GM18498 (cell line): ENCODE measurements around the gene MTCL1.

Experiments
- ATAC-seq: cut with Tn5 transposase; IDR thresholded peaks from one replicate; pipeline ENCODE4 v1.9.1; 2021; ENCODE audit warnings: mild to moderate bottlenecking, moderate library complexity; ENCODE audit not compliant: unreplicated experiment

The MTCL1 gene

DNA sequence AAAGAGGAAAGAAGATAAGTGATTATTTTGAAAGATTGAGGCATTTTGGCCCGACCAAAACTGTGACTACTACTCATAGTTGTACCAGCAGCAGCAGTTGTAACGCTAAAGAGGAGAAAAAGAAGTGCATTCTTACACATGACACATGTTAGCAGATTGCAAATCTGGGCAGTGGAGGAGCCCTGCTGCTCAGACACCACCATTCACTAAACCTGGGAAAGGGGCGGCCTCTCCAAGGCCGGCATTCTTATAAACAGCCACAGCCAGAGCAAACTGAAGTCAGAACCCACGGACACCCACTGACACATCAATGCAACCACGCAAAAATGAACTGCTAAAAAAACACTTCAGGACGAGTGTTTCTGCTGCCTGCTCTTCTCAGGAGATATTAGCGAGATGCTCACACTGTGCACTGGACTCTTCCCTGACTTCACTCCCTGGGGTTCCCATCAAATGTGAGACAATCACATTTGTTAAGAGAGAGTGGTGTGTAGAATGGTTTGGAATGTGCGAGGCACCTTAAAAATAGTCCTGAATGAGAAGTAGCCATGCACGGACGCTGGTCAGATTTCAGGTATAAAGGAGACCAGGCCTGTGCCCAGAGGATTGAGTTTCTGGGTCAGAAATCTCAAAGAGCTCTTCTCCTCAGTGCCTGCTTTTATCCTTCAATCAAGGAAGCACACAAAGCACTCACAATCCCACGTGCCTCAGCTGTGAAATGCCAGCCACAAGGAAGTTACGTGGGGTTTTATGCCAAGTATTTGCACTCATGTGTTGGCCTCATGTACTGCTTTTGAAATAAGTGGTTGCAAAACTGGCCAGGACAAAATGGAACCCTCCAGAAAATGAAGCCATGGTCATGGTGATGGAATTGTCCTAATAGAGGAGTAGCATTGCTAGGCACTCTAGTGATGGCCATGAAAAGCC lies 83.4 kb downstream of the MTCL1 start:
- no peak for ATAC-seq

DNA sequence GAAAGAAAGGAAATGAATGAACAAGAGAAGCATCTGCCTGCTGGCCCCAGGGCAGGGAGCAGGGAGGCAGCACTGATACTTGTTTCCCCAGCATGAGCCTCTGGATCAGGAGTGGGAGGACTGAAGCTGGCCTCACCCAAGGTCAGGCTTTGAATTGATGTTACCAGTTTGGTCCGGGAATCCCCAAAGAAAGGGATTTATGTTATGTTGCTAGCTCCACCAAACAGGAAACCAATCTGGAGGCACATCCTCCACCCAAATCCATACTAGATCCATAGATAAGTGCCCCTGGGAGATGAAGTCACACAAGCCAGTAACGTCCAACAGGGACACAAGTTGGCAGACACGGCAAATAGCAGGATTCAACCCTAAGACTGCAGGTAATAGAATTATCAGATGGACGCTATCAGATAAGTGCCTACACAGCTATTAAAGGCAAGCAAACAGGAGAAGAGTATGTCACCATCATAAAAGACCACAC lies 85.9 kb downstream of the MTCL1 start:
- ATAC-seq: no peak

DNA sequence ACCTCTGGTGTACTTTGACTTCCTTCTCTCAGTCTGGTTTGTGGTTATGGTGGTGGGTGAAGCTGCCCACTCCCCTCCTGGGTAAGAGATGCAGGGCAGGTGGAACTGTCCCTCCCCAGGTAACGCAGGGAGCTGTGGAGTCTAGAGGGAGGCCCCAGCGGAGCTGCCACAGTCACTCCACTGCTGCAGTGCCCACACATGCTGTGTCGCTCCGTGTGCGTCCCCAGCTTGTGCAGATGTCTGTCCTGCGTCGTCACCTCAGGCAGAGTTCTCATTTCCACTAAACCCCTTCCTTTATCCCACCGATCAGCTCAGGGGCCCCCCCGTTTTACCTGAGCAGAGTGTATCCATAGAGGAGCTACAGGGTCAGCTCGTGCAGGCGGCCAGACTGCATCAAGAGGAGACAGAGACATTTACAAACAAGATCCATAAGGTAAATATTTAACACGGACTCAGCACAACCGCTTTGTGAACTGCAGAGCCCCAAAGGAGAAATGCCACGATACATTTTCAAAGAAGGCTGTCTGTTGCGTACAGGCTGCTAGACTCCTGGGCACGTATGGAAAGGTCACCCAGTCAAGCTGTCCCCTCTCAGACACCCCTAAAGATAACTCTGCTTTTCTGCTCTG lies 87.4 kb downstream of the MTCL1 start:
- ATAC-seq: no peak

DNA sequence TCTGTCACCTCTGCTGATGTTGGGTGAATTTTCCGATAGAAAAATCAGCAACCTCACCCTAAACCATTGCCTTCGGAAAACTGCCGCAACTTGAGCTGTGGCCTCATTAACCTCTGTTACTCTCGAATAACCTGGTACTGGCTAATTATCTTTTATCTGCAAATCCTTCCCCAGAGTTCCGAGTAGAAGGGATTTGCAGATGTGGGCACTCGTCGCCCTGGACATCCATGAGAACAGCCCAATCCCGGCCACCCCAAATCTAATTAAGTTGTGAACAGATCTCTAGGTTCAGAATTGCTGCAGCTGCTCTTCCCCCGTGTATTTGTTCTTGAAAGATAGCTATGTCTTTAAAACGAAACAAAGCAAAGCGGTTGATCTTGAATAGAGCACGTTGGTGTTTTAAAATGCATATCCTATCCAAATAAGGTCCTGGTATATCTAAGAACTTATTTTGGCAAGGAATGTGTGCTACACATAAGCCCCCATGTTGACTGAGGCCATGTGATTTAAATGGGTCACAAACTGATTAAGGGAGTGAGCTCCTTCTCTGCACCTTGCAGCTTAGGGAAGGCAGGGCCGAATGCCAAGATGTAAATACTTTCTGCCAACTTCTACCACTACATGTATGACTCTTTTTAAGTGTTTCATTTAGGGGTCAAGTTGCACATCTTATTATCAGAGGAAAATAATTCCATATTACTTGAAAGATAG lies 88.2 kb downstream of the MTCL1 start:
- ATAC-seq: no peak

DNA sequence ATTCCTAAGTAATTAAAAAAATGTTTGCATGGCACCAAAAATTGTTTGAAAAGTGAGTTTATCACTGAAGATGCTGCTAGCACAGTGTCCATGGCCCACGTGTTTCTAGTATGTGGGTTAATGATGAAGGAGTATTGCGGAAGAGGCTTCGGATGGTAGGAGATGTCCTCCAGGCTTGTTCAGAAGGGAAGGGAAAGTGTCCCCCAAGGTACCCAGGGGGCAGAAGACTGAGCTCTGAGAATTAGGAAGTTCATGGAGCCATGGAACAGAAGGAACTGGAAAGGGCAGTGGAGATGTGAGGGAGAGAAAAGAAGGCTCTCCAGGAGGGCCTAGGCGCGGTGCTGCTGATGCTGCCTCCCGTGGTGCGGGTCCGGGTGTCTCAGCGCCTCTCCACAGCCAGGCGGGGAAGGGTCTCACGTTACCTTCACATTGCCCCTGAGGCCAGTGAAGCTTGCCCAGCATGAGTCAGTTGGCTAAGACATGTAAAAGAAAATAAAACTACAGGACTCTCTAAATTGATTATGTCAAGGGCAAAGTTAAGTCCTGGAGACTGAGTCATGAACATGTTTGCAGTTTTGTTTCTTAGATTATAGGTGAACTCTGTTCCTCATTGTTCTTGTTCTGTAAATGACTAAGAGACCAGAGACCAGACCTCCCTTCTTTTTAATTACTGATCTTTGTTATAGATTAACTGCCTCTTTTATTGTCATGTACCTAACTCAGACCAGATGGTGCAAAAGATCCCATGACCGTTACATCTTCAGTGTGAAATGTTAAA lies 89.0 kb downstream of the MTCL1 start:
- no peak for ATAC-seq

DNA sequence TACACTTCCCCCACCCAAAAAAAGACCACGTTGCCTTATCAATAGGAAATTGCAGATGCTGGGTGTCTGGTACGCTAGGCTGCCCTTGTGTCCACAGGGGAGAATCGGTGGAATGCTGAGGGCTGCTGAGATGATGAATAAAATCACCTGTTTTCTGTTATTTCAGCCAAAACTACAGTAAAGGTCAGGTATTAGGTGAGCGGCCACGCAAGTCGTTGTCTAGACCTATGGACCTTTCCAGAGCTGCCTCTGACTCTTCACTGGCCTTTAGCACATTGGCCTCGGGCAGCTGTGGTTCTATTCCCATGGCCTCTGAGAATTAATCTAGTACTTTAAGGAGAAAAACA lies 89.6 kb downstream of the MTCL1 start:
- no peak for ATAC-seq

DNA sequence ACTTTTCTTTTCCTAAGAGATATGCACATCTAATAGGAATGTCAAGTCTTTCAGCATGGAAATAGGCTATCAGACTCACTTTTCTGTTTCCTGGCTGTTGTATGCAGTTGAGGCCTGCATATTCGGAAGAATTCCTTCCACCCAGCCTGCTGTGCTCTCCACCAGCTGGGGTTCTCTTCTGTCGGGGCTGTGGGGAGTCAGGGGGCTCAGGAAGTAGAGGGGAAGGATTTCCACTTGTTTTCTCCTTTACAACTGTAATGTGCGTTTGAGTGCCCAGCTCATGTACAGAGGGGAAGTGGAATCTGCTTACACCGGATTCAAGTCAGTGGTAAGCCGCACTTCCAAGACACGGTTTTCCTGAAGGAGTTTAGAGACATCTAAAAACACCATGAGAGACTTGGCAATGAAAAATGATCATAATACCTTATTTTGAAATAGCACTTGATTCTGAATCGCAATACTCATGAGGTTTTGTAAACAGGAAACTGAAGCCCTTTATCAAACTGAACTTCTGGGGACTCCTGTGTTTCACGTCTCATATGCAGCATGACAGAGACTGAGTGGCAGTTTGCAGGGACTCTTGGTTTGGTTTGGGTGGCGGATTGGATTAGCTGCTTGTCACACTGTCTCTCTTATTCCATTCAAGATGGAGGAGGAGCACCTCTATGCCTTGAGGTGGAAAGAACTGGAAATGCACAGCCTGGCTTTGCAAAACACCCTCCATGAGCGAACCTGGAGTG lies 90.4 kb downstream of the MTCL1 start:
- ATAC-seq: no peak

DNA sequence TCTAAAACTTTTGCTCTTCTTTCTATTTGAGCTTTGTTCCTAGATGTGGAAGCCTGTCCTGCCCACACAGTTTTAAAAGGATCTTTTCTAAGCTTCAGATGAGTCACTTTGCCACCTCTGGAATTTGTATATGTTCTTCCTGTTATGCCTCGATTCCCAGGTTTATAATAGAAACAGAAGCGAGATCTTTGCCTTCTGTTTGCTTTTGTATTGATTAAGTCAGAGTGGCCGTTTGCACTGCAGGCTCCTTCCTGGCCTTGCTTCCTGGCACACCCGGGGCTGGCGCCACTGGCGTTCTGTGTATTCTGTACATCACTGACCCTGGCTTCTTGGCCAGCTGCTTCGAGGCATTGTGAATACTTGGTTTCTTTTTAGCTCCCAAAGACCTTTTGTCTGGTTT lies 91.8 kb downstream of the MTCL1 start:
- no peak for ATAC-seq

DNA sequence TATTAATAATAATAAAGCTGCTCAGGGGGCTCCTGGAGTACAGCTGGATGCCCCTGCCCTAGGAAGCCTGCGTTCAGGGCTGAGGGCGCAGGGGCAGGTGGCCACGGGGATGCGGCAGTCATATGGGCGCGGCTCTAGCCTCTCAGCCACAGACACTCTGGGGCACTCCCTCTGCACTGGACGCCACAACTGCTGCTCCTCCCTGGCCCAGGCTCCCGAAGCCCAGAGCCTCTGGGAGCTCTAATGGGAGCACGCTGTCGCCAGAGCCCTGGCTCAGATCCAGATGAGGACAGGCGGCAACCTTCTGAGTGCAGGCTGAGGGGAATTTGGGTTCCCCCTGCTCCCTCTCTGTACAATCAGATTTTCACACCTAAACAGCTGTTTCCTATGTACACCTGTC lies 93.6 kb downstream of the MTCL1 start:
- ATAC-seq: no peak

DNA sequence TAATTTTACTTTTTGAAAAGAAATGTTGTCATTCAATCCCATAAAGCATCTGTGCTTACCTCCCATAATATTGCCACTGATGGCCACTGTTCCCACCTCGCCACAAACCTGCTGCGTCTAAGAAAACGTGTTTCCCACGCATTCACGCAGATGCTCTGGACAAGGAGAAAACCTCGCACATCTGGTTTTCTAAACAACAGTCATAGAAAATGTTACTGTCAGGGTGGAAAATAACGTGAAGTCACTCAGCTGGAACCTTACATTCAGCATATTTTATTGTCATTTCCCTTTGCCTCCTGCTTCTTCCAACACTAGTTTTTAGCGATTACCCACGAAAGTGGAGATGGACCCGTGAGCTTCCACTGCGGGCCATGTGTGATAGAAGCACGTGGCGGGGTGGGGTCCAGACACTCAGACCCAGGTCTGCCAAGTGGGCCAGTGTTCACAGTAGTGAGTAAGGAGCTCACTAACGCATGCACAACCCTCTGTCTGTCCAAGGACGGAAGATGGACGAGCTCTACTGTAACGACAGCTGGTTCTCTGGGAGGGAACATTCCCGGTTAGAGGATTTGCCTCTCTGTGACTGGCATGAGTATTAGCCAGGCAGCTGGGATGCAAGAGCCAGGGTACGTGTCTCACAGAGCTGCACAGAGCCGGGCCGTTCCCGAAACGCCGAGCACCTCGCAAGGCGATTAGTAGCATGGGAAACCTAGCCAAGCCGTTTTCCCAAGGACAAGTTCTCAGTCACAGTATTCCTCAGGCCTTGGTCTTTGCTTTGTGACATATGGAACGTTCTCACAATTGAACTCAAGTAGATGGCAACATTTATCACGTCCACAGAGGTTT lies 94.5 kb downstream of the MTCL1 start:
- ATAC-seq: no peak

DNA sequence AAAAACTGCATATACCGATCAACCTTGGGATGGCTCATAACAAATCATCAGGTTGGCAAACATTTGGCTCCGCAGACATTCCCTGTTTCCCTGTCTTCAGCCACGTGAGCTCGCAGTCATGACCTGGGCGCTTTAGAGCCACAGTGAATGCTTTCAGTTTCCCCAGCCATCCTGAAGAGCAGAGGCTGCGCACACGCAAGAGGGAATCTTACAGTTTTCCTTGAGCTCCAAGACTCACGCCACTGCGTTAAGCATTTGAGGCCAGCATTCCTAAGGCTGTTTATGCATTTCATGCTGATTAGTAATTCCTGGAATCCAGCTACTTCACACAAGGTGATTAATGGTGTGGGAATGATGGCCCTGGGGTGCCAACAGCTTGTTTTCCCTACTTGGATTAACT lies 95.1 kb downstream of the MTCL1 start:
- no peak for ATAC-seq

DNA sequence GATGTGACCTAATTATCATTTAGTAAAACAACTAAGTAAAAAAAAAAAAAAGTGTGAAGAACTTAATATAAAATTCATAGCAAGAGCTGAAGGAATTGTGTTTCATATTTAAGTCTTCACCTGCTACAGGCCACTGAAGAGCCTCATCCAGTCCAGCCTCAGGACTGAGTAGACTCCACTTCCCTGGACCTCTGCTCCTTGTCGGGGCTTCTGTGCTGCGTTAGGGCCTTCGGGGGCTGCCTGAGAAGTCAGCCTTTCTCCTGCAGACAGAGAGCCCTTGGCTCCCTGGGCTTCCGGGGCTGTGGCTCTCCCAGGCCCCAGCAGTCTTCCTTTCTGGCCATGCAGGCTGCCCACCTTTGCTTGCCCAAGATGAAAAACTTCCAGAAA lies 95.5 kb downstream of the MTCL1 start:
- ATAC-seq: no peak

DNA sequence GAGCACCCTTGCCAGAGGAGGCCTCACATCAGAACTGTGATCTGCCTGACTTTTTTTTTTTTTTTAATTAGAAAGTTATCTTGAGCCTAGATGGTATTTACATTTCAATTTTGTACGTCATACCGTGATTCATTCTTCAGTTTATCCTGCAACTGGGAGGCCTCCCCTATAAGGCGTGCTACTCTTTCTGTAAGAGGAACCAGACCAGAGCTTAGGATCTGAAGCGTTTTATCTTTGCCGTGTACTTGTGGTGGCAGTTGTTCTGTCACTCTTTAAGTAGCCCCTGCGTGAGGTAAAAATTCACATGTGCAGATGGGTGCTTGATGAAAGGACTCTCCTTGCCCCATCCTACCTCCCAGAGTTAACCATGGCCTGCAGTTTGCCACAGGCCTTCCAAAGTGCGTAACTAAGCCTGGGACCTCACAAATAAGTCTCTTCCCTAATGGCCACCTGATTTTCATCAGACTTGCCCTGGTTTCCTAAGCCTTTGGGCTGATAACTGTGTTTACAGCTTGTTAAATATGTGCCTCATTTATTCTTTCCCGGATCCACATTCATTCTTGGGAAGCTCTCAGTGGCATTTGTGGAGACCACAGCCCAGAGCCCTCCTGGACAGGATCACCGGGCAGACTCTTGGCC lies 96.0 kb downstream of the MTCL1 start:
- ATAC-seq: no peak

DNA sequence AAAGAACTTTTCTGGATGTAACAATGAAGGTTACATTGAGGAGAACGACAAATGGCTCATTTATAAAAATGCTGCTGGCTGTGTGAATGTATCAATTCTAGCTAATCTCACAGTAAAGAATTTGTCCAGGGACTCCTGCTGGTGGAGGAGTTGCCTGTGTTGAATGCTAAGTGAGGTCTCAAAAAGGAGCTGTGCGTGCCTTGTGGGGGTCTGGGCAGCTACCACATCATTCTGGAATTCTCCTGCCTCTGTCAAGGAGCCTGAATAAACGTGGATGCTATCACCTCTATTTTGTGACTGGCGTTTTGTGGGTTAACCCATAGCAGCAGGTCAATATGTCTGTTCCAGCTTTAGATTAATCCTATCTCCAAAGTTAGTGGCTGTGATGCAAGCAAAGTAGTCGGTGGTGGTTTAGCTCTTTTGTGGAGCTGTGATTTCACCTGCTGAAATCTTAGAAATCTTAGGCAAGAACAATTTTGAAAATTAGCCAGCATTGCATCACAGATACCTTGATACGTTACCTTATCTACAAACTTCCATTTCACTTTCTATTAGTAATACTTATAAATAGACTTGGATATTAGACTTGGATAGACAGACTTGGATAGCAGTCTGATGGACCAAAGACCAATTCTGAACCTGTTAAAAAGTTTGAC lies 96.8 kb downstream of the MTCL1 start:
- ATAC-seq: no peak

DNA sequence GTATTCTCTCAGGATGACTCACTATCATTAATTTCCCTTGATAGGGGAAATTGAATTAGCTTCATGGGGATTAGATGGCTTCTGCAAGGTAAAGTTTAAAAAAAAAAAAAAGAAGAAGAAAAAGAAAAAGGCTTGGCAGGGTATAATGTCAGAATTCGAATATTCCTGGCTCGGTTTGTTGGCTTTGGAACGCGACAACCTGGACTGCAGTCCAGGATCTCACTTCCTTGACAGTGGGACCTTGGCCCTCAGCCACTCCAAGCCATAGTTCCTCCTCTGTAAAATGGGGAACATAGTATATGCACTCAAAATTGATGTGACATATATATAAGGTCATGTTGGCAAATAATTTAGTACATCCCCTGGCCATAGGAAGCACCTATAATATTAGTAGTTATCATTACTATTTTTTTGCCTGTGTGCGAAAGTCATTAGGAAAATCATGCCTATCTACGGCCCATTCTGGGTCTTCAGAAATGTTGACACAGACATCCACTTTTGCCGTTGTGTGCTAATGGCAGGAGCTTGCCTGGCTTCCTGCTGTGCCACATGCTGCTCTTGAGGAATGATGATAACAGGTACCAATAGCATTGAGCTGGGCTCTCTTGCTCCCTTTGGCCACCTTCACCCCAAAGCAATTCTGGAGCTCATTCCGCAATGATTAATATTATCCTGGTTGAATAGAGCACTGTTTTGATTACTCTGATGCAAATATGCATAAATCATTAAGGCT lies 97.9 kb downstream of the MTCL1 start:
- no peak for ATAC-seq

DNA sequence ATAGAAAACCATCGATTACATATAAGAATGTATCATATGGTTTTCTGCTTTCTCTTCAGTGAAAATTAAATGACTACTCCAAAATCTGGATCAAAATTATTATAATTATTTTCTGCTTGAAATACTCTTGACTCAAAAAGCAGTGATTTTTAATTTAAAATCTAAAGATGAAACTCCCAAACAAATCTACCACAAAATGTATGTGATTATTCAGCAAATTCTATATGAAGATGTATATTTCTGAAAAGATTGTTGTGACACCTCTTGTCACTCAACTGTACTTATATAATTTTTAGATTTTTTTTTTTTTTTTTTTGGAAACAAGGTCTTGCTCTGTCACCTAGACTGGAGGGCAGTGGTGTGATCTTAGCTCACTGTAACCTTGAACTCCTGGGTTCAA lies 98.6 kb downstream of the MTCL1 start:
- ATAC-seq: no peak

DNA sequence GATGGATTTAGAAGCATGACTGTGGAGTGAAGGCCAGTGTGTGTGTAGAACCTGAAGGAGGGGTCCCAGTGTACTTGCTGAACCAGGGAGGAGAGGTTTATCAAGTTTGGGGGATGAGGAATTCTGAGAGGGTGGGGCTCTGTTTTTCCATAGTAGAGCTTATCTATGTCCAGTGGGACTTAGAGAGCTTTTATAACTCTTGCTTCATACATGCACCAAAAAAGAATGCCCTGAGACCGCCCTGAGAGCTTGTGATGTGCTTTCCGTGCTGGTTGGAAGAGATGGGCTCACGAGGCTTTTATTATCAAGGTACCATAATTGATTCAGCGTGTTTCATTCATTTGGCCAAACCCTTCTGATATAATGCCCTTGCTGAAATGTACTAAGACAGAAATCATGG lies 100.2 kb downstream of the MTCL1 start:
- ATAC-seq: no peak
